HG02870 (cell line): ENCODE measurements around the gene NLGN1.

Experiments used
- ATAC-seq: cut with Tn5 transposase; IDR thresholded peaks from one replicate; pipeline ENCODE4 v1.9.1; 2021; ENCODE audit warnings: mild to moderate bottlenecking, moderate library complexity; ENCODE audit not compliant: unreplicated experiment

NLGN1 gene

DNA sequence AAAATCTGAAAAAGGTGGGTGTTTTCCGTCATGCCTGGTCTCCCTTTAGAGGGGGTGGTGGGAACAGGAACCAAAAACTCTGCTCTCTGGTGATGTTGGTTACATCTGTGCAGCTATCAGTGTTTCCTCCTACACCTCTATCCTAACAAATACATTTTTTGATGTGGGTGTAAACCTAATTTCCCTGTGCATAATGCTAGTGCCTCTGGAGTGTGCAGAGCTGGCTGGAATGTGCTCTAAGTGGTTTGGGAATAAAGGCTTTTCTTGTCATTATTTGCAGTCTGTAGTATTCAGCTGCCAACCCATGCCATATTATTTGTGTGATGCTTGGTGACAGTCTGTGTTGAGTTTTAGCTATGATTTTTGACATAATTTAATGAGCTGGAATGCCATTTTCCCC lies 547.6 kb downstream of the NLGN1 start:
- ATAC-seq: no peak

DNA sequence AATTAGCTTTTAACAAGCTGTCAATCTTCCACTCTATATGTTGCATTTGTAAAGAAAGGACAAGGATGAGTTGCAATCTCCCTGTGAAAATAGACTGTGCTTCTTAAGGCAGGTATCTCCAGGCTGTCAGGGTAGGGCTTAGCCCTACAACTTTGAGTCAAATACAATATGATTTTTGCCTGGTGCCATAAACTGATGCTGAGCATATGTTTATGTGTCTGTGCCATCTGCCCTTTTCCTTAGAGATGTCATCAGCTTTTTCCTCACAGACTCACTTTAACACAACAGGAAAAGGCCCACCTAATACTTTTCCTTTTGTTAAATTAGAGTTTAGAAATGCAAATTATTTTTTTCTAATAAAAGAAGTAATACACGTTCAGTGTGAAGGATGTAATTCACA lies 548.3 kb downstream of the NLGN1 start:
- no peak for ATAC-seq

DNA sequence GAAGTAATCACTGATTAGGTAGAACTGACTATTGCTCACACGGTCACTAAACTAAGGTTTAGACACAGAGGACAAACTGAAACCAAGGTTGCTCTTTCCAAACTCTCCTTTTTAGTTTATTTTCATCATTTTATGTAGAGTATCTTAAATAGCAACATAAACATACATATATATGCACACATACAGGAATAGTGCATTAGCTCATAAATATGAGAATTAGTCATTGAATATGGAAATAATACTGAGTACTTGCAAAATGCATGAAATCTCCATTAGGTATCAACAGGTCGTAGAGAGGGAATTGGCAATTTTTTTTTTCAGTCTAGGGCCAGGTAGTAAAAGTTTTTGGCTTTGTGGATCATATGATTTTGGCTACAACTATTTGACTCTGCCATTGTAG lies 557.1 kb downstream of the NLGN1 start:
- ATAC-seq: no peak

DNA sequence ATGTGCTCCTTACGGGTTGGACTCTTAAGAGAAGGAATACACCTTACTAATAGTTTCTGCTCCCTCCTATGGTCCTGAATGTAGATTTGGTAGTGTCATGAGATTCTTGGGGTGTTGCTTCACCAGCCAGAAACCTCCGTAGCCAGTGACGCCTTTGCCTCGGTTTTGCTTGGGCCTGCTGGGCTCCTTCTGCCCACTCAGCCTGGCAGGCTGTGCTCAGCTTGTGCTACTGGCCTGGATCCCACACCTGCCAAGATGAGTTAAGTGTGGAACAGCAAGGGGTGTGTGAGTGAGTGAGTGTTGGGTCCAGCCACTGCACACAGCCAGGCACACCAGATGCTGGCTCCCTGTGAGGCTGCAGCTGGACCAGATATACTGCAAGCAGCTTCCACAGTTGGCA lies 560.1 kb downstream of the NLGN1 start:
- ATAC-seq: no peak

DNA sequence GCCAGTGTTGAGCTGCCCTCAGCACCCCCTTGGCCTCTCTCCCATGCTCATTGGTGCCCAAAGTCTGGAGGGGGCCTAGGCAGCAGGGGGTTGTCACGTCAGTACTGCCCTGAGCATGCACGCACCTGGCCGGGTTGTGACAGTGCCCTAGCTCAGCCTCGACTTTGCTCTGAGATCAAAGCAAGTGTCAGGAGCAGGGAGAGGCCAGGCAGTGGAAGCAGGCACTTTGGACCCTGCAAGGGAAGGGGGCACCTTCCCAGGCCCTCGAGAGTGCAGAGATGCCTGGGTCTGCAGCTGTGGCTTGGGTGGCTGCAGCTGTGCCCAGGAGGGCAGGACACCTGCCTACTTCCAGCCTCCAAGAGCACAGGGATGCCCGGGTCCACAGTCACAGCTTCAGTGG lies 561.3 kb downstream of the NLGN1 start:
- no peak for ATAC-seq

DNA sequence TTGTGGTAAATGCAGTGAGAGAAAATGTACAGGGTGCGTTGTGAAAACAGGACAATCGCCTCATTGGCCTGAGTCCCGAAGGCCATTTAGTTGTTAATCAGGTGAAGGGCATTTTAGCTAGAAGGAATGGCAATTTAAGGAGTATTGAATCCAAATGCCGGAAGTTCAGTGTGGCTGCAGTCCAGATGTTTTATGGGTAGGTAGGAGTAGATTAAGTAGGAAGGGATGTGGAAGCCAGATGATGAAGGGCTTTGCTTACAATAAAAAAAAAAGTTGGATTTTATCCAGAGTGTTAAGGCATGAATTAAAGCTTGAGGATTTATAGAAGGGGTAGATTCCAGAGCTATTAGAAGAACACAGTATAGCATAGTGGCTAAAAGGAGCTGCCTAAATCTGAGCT lies 572.7 kb downstream of the NLGN1 start:
- ATAC-seq: no peak

DNA sequence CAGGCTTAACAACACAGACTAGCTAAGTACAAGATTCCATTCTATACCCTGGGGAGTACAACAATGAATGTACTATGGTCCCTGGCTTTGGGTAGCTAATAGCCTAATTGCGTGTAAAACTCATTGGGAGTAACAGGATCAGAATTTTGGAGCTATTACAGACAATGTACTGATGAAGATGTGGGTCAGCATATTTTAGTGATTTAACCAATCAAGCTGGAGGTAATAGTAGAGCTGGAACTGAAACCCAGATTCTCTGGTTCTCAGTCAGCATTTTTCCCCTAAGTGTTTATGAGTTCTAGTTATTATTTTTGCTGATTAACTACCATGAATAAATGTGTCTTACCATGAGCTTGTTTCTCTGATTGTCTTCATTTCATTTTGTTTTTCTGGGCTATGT lies 578.7 kb downstream of the NLGN1 start:
- ATAC-seq: peak; percentile 73

DNA sequence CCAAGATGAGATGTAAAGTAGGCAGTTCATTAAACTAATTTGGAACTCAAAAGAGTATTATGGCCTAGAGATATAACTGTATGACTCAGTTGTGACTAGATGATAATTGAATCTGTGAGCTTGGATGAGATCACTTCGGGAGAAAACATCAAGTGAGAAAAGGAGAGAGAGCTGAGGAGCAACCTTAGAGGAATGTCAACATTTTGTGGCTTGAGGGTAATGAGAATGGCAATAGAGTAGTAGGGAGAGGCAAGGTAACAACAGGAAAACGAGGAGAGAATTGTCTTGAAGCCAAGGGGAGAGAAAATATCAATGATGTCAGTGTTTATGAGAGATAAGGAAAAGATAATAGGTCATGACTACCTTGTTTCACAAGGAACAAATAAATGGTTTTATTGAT lies 580.2 kb downstream of the NLGN1 start:
- no peak for ATAC-seq

DNA sequence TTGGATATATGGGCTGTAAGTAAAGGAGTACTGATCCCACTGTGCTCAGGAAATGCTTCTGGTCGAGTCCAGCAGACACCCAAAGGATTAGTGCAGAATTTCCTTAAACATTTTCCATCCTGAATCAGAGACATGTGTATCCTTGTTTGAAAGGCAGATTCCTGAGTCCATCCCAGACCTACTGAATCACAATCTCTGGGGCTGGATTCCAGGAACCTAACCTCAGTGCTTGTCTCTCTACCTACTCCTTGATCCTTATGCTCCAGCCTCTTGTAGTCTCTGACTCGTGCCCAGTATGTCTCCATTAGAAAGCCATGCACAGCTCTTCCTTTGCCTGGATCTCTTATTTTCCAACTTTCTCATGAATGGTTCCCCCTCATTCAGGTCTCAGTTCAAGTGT lies 585.8 kb downstream of the NLGN1 start:
- no peak for ATAC-seq

DNA sequence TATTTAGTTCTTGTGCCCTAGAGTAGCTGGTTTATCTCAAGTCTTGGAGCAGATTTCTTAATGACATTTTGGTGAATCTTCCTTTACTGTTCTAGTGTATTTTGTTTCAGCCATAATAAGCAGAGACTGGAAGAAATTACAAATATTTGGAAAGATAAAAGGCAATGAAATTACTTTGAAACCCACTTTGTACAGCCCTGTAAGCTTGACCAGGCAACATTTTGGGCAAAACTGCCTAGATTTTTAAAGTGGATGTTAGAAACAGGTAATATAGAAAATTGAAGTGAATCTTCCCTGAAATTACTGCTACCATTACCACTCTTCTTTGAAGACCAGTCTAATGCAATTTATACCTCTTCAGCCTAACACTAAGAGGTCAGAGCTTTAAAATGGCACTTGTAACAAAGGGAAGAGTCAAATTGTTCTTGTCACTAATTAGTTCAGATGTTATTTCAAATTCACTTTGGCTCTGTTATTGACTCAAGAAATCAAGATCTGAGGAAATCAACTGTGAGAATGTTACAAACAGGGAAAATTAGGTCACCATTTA lies 589.4 kb downstream of the NLGN1 start:
- ATAC-seq: no peak

DNA sequence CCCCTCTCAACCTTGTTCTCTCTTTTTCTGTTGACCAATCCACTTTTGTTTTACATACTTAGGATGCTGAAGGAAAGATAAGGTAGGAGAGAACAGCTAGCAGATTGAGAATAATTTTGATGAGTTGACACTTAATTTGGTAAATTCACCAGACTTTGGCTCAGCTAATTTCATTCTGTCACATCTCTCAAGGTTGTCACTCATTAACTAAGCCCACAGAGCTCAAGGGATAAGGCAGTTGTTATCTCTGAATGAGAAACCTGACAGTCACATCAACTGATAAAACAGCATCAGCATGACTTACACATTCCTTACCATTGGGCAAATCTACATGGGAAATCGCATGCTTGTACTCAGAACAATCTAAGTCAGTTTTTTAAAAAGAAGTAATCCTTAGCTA lies 591.4 kb downstream of the NLGN1 start:
- no peak for ATAC-seq

DNA sequence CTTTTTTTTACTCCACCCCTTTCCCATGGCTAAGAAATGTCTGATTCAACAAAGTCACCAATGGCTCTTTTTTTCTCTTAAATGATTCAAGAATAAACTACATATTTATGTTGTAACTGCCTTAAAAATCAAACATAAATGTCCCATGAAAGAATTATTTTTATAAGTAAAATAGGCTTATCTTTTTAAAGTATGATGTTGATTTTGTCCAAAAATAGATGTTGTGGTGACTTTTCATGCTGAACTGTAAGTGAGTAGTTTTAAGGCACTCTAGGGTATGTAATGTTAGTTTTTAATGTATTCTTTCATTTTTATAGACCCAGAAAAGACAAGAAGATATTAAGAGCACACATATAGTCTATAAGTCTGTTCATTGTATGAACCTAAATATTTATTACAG lies 594.9 kb downstream of the NLGN1 start:
- no peak for ATAC-seq

DNA sequence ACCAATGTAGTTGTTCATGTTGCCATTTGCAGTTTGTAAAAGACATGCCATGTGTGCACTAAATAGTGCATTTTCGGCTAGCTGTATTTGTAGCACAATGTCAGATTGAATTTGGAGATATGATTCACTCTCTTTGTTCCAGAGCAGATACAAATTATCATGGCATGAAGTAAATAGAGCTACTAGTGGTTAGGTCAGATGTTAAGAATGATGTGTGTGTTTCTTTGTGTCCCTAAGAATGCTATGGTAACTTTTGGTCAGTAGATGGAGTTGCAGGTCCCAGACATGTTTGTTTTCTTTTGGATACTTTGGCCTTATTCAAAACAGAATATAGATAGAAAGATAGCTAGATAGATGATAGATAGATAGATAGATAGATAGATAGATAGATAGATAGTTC lies 595.8 kb downstream of the NLGN1 start:
- no peak for ATAC-seq

DNA sequence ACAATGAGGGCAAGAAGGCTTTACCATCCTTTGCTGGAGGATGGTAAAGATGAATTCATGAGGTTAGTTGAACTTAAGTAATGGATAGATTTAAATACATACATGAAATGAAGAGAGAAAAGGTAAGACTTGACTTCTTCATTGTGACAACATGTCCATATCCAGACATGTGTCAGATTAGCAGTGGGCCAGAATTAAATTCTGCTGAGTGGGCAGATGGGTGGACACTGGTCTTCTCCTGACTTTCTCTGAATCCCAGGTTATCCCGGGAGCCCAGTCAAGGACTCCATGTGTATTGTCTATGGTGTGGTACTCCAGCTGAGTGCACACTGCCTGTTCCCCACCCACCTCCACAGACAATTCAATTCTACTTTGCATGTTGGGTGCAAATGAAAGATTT lies 603.1 kb downstream of the NLGN1 start:
- no peak for ATAC-seq

DNA sequence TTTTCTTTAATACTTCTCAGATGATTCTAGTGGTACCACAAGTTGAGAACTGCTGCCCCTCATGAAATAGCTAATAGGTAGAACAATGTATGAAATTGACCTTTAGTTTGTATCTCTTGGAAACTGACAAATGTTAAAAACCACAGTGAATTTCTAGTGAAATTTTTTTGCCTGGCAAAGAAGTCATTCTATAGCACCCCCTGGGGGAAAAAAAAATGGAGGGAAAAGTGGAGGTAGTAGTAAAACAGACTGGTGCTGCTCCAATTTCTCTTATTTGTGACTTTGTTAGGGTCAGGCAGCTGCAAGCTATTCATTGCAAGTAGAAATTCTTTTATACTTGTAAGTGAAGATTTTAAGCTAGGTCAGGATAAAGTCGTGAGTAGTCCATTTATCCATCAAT lies 605.0 kb downstream of the NLGN1 start:
- ATAC-seq: no peak

DNA sequence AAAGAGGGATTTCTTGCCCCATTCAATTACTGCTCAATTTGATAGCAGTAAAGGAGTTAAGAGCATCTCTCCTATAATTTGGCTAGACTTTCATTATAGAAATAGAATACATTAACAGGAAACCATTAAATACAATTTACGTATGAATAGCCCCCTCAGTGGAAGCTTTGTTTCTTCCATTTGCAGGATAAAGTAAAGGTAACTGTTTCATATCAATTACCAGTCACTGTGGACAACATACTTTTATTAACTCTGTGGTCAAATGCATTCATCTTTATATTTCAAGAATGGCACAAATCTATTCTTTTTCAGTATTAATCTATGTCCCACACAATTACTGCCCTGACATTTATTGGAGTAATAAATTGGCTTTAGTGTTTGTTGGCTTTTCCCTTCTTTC lies 613.4 kb downstream of the NLGN1 start:
- ATAC-seq: no peak

DNA sequence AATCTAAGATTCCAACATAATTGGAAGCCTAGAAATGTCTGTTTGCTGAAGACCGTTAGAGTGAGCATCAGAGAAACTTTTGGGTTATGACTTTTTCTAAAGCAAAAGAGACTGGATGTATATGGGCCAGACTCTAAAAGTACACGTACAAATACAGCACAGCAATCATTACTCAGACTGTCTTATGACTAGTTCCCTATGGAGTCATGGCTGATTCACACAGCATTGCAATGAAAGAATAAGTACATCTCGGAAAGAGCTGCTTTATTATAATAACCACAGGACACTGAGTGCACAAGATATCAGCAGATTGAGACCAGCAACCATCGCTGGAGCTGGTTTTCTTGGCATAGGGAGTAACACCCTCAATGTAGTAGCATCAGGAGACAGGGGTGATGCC lies 618.6 kb downstream of the NLGN1 start:
- no peak for ATAC-seq

DNA sequence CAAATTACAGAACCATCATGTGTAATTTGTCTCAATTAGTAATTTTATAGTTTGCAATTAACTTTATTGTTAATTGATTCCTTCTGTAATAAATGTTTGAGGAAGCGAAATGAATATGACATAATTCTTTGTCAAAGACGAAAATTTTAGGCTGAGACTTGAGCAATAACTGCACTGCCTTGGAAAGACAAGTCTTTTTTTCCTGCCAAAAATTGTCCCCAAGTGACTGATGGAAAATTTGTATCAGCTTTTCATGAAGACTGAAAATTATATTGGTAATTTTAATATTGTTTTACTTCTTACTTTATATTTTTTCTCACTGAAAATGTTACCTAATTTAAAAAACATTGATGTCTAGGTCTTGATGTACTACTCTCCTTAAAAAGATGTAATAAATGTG lies 622.6 kb downstream of the NLGN1 start:
- ATAC-seq: no peak

DNA sequence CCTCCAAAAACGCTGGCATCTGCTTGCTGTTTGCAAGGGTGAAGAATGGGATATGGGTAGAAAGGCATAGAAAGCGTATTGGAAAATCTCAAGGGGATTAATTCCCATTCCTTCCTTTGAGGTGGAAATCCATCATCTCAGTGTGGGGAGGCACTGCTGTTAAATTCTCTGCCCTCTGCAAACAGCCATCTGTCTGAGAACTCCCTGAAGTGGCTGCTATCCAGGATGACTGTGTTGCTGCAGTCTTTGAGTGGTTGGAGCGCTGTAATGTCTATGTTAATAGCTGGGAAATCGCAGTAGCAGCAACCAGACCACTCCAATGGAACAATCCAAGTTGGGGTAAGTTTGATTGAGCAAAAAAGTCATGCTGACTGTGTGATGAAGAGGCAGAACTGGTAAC lies 625.9 kb downstream of the NLGN1 start:
- no peak for ATAC-seq

DNA sequence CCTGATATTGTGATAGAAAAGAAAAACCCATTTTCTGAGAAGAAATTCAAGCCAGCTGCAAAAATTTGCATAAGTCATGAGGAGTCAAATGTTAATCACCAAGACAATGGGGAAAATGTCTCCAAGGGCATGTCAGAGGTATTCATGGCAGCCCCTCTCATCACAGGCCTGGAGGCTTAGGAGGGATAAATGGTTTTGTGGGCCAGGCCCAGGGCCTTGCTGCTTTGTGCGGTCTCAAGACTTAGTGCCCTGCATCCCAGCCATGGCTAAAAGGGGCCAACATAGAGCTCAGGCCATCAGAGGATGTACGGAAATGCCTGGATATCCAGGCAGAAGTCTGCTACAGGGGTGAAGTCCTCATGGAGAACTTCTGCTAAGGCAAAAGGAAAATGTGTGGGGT lies 631.1 kb downstream of the NLGN1 start:
- no peak for ATAC-seq

DNA sequence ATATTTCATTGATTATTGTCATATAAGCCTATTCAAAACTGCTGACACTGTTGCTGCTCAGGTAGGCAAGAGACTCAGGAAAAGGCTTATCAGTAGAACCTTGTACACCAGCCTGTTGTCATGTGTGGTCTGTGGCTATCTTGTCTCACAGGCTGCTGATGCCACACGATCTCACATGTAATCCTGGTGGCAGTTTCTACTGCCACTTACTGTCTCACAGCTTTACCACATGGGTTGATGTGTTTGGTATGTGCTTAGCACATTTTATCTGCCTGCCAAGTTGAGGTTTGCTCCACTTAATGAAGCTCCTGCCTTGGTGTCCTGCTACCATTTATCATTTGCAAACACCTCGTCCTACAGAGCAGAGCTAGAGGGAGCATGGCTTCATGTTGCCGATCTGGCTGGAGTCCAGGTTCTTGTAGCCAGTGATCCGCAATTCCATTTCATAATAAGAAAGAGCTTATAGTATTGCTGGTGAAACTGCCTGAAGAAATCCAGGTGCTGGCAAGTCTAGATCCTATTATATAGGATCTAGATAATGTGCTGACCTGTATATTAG lies 637.9 kb downstream of the NLGN1 start:
- no peak for ATAC-seq

DNA sequence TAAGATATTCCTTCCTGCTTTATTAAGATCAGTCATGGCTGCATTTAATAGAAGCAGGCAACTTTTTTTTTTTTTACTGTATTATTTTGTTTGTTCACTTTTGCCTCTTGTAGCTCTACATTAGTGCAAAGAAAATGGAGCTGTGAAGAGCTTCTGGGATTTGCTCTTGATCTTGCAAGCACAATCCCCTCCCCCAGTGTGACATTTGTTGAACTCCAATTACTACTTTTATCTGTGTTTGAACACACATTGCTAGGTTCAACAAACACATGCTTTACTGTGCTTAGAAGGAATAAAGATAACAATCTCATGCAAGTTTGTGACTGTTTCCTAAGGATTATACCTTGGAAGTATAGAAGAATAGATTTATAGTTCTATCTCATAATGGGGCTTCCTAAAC lies 648.8 kb downstream of the NLGN1 start:
- ATAC-seq: no peak

DNA sequence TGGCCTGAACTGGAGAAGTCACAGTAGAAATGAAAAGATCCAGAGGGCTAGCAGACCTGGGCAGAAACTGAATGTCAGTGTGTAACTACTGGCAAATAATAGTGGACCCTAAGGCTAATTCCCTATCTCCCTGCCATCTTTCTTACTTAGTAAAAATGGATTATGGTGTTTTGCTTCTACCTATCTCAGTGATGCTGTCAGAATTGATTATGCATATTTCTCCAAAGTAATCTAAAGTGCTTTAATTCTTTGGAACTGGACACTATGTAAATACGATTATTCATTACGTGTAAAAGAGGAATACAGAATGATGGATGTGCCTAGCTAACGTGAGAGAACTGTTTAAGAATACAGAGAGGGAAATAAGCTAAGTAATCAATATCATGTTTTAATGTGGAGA lies 651.9 kb downstream of the NLGN1 start:
- no peak for ATAC-seq

DNA sequence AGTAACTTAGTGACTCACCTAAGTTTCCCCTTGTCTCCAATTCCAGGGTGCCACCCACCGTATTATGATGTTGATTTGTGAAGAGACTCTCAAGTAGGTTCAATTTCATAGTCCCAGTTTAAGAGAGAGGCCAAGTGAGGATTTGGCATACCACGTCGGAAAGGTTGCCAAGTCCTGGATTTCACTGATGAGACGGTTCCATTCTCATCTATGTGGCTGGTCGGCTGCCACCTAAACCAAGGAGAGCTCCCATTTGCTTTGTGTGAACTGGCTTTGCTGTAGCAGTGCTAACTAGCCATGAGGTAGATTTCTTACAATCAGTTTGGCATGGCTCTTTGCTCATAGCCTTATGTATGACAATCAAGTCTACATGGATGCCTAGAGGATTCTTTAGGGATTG lies 653.6 kb downstream of the NLGN1 start:
- ATAC-seq: no peak
